NCI-H146 (cell line): Measurements from ENCODE around the gene TAF11L3.
"Not testable (repeated sequence)": the region's sequence is repeated elsewhere in the genome, so short reads cannot be mapped to it uniquely, and the experiment has no call there.

Experiments
- DNase-seq: peaks from one replicate; lab custom pipeline; 2025; lab: John Stamatoyannopoulos, UW

Gene TAF11L3

DNA sequence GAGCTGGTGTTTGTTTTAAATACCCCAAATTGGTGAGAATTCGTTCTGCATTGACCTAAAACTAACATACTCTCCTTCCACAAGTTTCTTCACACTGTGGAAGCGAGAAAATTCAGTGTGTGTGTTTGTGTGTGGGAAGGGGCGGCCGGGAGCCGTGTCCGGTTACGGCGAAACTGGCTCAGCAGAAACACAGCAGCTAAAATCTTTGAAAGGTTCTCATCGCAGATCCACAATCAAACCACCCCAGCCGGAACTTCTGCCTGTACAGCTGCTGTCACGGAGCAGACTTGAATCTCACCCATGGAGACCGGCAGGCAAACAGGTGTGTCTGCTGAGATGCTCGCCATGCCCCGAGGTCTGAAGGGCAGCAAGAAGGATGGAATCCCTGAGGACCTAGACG, at the start of gene TAF11L3:
Gene TAF11L3 (plus strand): TSS at position 301 of the 400 bp plus-strand sequence.
- DNase-seq, result not testable (repeated sequence)

DNA sequence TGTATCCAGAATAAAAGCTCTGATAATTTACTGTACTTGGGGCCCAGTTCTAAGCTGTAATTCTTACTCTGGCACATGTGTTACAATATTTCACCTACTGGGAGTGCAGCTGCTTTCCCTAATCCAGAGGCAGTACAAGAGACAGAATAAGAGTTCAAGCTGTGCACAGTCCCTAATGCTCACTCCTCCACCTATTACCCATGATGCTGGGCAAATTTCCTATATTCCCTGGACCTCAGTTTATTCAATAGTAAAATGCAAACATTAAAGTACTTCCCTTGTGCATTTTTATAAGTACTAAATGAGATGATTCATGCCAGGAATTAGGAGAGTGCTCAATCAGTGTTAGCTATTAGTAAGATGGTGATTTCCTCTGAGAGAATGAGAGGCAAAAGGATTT, 48.1 kb upstream of the TAF11L3 start:
- DNase-seq, result no peak

DNA sequence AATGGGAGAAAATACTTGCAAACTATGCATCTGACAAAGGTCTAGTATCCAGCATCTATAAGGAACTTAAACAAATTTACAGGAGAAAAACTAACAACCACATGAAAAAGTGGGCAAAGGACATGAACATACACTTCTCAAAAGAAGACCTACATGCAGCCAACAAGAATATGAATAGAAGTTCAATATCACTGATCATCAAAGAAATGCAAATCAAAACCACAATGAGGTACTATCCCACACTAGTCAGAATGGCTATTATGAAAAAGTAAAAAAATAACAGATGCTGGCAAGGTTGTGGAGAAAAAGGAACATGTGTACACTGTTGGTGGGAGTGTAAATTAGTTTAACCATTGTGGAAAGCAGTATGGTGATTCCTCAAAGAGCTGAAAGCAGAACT, 43.1 kb upstream of the TAF11L3 start:
- DNase-seq, result not testable (repeated sequence)

DNA sequence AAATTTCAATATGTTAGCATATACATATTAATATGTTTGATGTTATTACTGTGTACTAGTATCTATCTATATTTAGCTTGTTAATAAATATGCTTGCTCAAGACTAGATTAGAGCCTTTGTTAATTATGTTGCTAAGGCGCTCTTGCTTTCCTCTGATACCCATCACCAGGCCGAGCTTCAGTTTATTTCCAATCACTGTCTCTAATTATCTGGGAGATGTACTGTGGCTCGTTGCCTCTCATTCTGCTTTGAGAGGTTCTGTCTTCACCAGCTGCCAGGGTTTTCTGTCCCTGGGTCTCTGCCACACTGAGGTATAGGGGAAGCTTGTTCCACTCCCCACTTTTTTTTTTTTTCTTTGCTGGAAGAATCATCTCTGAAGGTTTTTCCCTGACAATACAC, 41.1 kb upstream of the TAF11L3 start:
- no peak for DNase-seq

DNA sequence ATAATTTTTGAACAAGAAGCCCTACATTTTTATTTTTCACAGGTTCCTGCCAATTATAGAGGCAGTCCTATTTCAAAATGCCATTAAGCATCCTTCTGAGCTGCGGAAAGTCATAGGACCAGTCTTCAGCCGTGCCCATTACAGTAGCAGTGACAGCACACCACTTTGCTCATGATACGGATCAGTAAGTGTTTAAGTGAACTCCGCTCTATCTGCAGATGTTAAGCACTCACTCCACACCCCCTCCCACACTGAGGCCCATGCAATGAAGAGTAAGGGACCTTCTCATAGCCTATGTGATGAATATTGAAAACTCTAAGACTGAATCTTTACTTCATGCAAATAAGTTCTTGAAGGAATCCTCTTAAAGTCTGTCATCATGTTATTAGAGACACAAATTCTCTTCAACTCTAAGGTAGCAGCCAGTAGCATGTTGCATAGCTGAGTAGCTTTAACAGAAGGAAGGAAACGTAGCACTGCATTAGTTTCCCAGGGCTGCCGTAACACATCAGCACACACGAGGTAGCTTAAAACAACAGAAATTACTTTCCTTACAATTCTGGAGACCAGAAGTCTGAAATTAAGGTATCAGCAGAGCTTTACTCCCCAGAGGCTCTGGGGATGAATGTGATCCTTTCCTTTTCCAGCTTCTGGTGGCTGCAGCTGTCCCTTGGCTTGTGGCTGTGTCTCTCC, 40.4 kb upstream of the TAF11L3 start:
- DNase-seq, result no peak

DNA sequence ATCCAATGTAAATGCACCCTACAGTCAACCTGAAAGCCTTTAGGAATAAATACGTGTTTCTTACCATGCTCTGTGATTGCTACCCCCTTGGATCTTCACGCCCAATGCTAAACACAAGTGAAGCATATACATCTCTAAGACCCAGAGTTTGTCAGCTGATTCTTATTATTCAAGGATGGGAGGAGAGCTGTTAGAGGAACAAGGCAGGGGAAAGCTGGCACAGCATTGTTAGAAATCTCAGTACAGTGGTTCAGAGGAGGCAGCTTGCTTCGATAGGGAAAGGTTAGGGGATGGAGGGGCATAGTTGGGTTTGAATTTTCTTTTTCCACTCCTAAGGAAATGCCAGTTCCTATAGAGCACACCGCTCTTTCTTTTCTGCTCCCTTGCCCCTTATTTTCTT, 36.8 kb upstream of the TAF11L3 start:
- no peak for DNase-seq

DNA sequence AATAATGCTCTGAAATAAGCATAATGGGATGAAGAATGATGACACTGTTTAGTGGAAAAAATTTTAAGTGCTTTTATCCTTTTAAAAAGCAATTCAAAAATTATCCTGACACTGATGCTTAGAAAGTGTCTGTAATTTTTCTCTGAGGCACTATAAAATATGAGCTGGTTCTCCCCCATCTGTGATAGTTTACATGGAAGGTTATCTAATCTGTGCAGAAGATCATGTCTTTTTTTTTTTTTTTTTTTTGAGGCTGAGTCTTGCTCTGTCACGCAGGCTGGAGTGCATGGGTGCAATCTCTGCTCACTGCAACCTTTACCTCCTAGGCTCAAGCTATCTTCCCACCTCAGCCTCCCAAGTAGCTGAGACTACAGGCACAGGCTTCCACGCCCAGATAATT, 35.4 kb upstream of the TAF11L3 start:
- DNase-seq, result no peak

DNA sequence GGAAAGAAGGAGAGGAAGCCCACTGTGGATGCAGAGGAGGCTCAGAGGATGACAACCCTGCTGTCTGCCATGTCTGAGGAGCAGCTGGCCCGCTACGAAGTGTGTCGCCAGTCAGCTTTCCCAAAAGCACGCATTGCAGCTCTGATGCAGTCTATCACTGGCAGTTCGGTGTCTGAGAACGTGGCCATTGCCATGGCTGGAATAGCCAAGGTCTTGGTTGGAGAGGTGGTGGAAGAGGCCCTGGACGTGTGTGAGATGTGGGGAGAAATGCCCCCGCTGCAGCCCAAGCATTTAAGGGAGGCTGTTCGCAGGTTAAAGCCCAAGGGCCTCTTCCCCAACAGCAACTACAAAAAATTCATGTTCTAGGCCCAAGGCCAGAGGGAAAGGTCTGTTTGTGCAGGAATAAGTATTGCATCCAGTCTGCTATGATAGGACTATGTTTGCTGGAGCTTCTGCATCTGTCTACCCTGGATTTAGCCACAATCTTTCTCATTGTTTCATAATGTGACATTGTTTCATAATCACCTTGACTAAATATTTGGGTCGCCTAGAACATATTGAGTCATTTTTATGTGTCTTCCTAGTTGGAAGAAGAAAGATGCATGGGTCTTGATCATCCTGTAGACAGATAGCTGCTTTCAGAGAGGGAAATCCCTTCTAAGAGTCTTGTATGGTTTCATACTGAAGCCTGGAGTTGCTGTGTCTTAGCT, 31.5 kb upstream of the TAF11L3 start:
- not testable (repeated sequence) for DNase-seq

DNA sequence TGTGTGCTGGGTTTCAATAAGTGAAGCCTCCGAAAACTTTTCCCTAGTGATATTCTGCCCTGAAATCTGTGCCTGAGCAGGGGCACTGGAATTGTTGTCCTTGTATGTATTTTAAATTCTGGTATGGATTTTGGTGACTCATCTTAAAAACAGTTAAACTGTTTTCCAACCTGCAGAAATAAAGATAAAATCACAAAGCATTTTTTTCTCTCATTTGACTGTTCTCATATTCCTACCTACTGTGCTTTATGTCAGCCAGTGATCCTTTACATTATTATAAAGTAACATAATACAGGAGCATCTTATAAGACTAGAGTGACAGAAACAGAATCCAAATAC, 31.0 kb upstream of the TAF11L3 start:
- DNase-seq, result no peak

DNA sequence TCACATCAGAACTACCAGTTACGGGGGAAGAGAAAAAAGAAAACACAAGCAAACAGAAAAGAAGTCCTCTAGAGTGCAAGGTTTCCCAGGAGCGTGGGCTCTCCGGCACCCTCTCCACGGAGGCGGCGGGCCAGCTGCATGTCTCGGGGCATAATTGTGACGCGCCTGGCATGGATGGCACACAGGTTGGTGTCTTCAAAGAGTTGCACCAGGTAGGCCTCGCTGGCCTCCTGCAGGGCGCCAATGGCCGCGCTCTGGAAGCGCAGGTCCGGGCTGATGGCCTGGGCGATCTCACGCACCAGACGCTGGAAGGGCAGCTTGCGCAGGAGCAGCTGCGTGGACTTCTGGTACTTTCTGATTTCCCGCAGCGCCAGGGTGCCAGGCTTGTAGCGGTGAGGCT, 26.9 kb upstream of the TAF11L3 start:
- not testable (repeated sequence) for DNase-seq

DNA sequence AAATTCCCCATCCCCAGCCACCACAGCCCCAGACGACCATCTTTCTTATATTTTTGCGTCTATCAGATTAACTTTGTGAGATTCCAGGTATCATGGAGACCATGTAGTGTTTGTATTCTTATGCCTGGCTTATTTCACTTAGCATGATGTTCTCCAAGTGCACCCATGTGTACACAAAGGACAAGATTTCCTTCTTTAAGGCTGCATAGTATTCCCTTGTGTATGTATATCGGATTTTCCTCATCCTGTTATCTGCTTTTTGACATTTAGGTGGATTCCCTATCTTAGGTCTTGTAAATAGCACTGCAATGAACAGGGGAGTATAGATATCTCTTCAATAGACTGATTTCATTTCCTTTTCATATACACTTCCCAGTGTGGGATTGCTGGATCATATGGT, 25.4 kb upstream of the TAF11L3 start:
- DNase-seq, result no peak

DNA sequence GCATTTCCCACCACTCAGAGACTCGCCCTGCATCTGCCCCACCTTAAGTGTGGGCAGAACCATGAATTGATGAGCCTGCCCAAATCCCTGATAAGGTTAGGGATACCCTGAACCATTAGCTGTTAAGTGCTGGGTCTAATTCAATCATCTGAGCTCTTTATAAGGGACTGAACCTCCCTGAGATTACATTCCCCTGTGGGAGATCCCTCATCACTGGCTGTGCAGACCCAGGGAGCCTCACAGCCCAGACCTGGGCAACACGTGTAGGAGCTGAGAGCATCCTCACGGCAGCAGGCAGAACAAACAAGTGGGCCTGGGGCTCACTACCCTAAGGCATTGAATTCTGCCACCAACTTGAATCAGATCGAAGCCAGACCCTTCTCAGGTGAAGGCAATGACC, 20.7 kb upstream of the TAF11L3 start:
- no peak for DNase-seq

DNA sequence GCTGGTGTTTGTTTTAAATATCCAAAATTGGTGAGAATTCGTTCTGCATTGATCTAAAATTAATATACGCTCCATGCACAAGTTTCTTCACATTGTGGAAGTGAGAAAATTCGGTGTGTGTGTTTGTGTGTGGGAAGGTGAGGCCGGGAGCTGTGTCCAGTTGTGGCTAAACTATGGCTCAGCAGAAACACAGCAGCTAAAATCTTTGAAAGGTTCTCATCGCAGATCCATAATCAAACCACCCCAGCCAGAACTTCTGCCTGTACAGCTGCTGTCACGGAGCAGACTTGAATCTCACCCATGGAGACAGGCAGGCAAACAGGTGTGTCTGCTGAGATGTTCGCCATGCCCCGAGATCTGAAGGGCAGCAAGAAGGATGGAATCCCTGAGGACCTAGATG, 20.2 kb upstream of the TAF11L3 start, which contains the start of gene TAF11L2:
Gene TAF11L2 (plus strand): TSS at position 301 of the 400 bp plus-strand sequence.
- DNase-seq, result not testable (repeated sequence)

DNA sequence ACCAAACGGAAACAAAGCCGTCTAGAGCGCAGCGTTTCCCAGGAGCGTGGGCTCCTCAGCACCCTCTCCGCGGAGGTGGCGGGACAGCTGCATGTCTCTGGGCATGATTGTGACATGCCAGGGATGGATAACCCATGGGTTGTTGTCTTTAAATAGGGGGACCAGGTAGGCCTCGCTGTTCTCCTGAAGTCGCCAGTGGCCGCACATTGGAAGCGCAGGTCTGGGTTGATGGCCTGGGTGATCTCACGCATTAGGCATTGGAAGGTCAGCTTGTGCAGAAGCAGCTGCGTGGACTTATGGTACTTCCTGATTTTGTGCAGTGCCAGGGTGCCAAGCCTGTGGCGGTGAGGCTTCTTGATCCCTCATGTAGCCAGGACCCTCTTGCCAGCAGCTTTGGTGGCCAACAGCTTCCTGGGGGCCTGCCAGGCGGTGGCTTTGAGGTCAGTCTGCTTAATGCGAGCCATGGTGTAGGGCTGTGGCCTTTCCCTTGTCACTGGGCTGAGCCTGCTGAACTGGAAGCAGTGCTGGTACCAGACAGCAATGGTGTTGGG, 6.3 kb upstream of the TAF11L3 start:
- no peak for DNase-seq

DNA sequence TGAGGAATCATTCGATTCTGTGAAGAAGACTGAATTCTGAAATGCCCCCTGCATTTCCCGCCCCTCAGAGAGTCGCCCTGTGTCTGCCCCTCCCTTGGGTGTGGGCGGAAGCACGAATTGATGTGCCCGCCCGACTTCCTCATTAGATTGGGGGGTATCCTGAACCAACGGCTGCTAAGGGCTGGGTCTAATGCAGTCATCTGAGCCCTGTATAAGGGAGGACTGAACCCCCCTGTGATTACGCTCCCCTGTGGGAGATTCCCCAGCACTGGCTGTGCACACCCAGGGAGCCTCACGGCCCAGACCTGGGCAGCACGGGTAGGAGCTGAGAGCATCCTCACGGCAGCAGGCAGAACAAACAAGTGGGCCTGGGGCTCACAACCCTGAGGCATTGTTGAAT, 641 bp upstream of the TAF11L3 start:
- DNase-seq, result not testable (repeated sequence)

DNA sequence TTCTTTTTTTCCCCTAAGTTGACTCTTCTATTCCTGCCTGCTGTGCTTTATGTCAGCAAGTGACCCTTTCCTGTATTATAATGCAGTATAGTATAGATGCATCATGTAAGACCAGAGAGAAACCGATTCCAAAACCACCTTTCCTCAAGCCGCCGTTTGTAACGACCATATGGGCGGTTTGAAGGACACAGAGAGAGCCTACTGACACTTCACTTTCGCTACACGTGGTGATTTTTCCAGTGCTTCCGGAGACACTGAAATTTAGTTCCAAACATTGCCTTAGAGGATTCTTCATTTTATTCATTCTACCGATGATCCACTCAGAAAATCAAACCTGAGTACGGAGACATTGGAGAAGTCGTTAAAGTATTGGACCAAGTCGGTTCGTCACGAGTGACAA, 1.3 kb downstream of the TAF11L3 start:
- not testable (repeated sequence) for DNase-seq

DNA sequence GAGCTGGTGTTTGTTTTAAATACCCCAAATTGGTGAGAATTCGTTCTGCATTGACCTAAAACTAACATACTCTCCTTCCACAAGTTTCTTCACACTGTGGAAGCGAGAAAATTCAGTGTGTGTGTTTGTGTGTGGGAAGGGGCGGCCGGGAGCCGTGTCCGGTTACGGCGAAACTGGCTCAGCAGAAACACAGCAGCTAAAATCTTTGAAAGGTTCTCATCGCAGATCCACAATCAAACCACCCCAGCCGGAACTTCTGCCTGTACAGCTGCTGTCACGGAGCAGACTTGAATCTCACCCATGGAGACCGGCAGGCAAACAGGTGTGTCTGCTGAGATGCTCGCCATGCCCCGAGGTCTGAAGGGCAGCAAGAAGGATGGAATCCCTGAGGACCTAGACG, 3.3 kb downstream of the TAF11L3 start, which contains the start of gene TAF11L4:
Gene TAF11L4 (plus strand): TSS at position 301 of the 400 bp plus-strand sequence.
- not testable (repeated sequence) for DNase-seq

DNA sequence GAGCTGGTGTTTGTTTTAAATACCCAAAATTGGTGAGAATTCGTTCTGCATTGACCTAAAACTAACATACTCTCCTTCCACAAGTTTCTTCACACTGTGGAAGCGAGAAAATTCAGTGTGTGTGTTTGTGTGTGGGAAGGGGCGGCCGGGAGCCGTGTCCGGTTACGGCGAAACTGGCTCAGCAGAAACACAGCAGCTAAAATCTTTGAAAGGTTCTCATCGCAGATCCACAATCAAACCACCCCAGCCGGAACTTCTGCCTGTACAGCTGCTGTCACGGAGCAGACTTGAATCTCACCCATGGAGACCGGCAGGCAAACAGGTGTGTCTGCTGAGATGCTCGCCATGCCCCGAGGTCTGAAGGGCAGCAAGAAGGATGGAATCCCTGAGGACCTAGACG, 6.8 kb downstream of the TAF11L3 start, which contains the start of gene TAF11L5:
Gene TAF11L5 (plus strand): TSS at position 301 of the 400 bp plus-strand sequence.
- not testable (repeated sequence) for DNase-seq

DNA sequence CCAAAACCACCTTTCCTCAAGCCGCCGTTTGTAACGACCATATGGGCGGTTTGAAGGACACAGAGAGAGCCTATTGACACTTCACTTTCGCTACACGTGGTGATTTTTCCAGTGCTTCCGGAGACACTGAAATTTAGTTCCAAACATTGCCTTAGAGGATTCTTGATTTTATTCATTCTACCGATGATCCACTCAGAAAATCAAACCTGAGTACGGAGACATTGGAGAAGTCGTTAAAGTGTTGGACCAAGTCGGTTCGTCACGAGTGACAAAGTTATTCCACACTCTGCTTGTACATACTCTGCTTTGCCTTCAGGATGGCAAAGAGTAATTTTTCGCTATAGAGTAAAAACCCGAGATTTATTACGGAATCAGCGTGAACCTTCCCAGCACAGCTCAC, 8.3 kb downstream of the TAF11L3 start:
- DNase-seq, result not testable (repeated sequence)

DNA sequence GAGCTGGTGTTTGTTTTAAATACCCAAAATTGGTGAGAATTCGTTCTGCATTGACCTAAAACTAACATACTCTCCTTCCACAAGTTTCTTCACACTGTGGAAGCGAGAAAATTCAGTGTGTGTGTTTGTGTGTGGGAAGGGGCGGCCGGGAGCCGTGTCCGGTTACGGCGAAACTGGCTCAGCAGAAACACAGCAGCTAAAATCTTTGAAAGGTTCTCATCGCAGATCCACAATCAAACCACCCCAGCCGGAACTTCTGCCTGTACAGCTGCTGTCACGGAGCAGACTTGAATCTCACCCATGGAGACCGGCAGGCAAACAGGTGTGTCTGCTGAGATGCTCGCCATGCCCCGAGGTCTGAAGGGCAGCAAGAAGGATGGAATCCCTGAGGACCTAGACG, 10.2 kb downstream of the TAF11L3 start, which contains the start of gene TAF11L6:
Gene TAF11L6 (plus strand): TSS at position 301 of the 400 bp plus-strand sequence.
- DNase-seq, result not testable (repeated sequence)
